GM19455 (cell line): ENCODE data around the gene ACSL3.

ENCODE experiments used
- ATAC-seq: cut with Tn5 transposase; IDR thresholded peaks from one replicate; pipeline ENCODE4 v1.9.1; 2021; ENCODE audit not compliant: unreplicated experiment

The ACSL3 gene

GRCh38 chr2:222878877-222879603 lies 18.2 kb downstream of the ACSL3 start:
- no peak for ATAC-seq

GRCh38 chr2:222879604-222879933 lies 18.7 kb downstream of the ACSL3 start:
- ATAC-seq: no peak

- ATAC-seq: no peak
Measured at GRCh38 chr2:222882484-222882928, 21.7 kb downstream of the ACSL3 start.

GRCh38 chr2:222883420-222883819 lies 22.6 kb downstream of the ACSL3 start:
- no peak for ATAC-seq

- ATAC-seq: no peak
Measured at GRCh38 chr2:222884114-222884771, 23.4 kb downstream of the ACSL3 start.

GRCh38 chr2:222884805-222885424 lies 24.1 kb downstream of the ACSL3 start:
- ATAC-seq: no peak

GRCh38 chr2:222887124-222887523 lies 26.3 kb downstream of the ACSL3 start:
- no peak for ATAC-seq

- no peak for ATAC-seq
Measured at GRCh38 chr2:222888716-222889115, 27.9 kb downstream of the ACSL3 start.

GRCh38 chr2:222891890-222892289 lies 31.1 kb downstream of the ACSL3 start:
- no peak for ATAC-seq

GRCh38 chr2:222892321-222892720 lies 31.5 kb downstream of the ACSL3 start:
- ATAC-seq: no peak

GRCh38 chr2:222892761-222893160 lies 31.9 kb downstream of the ACSL3 start:
- no peak for ATAC-seq

- no peak for ATAC-seq
Measured at GRCh38 chr2:222893716-222894115, 32.9 kb downstream of the ACSL3 start.

- ATAC-seq: no peak
Measured at GRCh38 chr2:222895144-222895543, 34.3 kb downstream of the ACSL3 start.

GRCh38 chr2:222897898-222898297 lies 37.1 kb downstream of the ACSL3 start:
- ATAC-seq: no peak

- ATAC-seq: no peak
Measured at GRCh38 chr2:222899413-222900181, 38.8 kb downstream of the ACSL3 start.

GRCh38 chr2:222900354-222900753 lies 39.5 kb downstream of the ACSL3 start:
- no peak for ATAC-seq

- no peak for ATAC-seq
Measured at GRCh38 chr2:222902660-222903059, 41.8 kb downstream of the ACSL3 start.

- peak; percentile 78 for ATAC-seq
Measured at GRCh38 chr2:222903234-222904220, 42.7 kb downstream of the ACSL3 start.

GRCh38 chr2:222904557-222905258 lies 43.9 kb downstream of the ACSL3 start:
- ATAC-seq: no peak

GRCh38 chr2:222907048-222907447 lies 46.2 kb downstream of the ACSL3 start:
- ATAC-seq: no peak
